ENCODE results near the gene GLP1R.

Gene GLP1R

GRCh38 chr6:39048481-39049399, at the start of gene GLP1R:
Gene GLP1R (plus strand): TSS chr6:39048781. CDS start chr6:39048841, 60 bp downstream.
- peak within 1 kb of the TSS; percentile 64 for H3K4me3 ChIP-seq (ENCODE audit: low read depth, low read length)

- no peak overlapping the region for H3K4me3 ChIP-seq (ENCODE audit: low read depth, low read length)
Observed at GRCh38 chr6:39003072-39003471, 45.5 kb upstream of the GLP1R start.

- no peak overlapping the region for H3K4me3 ChIP-seq (ENCODE audit: low read depth, low read length)
Observed at GRCh38 chr6:39003492-39003891, 45.1 kb upstream of the GLP1R start.

GRCh38 chr6:39004801-39005200, 43.8 kb upstream of the GLP1R start:
- no peak overlapping the region for H3K4me3 ChIP-seq (ENCODE audit: low read depth, low read length)

- no peak overlapping the region for H3K4me3 ChIP-seq (ENCODE audit: low read depth, low read length)
Observed at GRCh38 chr6:39005774-39006173, 42.8 kb upstream of the GLP1R start.

DNA sequence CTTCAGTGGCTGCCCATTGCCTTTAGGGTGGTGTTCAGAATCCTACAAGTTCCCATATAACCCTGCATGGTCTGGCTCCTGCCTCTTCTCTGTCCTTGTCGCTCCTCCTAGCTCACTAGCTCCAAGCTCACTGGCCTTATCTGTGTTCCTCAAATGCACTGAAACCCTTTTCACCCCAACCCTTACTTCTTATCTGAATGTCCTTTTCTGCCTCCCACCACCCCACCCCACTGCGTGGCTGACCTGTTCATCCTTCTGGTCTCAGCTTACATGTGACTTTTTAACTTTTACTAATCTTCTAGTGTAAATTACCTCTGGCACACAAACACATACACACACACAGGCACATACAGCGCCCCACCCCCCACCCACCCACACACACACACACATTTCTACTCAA, 41.0 kb upstream of the GLP1R start:
- H3K4me3 ChIP-seq (ENCODE audit: low read depth, low read length), result no peak overlapping the region

- no peak overlapping the region for H3K4me3 ChIP-seq (ENCODE audit: low read depth, low read length)
Observed at GRCh38 chr6:39008737-39009136, 39.8 kb upstream of the GLP1R start.

DNA sequence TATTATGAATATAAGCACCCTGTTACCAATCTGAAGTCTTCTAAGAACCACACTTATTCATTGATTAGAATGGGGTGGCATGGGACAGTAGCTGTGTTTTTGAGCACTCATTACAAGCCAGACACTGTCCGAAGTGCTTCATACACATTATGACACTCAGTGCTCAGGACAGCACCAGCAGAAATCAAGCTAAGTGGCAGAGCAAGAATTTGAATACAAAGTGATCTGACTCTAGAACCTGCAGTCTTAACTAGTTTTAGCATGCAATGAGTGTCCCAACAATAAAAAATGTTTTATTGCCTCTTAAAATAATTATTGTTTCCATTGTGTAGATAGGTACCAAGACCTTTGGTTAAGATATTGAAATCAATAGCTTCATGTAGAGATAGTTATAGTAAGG, 39.1 kb upstream of the GLP1R start:
- H3K4me3 ChIP-seq (ENCODE audit: low read depth, low read length), result no peak overlapping the region

DNA sequence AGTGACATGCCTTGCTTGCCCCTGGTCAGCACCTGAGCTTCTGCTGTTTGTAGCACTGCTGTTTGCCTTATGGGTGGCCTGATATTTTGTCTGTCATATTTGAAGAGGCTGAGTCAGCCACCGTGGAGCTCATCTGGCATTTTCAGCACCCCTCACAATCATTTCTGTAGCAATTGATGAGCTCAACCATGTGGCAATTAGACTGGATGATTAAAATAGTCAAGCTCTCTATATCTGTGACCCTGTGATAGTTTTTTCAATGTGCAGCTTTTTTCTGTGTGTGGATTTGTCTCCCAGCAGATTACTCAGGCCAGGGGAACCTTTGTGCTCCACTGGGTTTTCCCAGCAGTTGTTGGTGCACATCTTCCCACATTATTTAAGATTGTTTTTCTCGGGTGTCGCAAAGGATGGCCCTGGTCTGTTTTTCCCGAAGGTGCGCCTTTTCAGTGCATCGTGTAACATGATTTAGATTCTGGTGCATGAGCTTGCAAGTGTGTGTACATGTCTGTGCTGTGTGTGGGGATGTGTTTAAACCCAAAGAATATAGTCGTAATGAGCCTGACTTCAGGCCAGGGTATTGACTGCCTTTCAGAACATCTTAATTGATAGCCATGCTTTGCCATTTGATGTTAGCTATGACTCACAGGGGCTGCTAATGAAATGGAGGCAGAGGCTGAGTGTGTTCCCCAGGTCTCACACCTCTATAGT, 31.6 kb upstream of the GLP1R start:
- H3K4me3 ChIP-seq (ENCODE audit: low read depth, low read length), result no peak overlapping the region

DNA sequence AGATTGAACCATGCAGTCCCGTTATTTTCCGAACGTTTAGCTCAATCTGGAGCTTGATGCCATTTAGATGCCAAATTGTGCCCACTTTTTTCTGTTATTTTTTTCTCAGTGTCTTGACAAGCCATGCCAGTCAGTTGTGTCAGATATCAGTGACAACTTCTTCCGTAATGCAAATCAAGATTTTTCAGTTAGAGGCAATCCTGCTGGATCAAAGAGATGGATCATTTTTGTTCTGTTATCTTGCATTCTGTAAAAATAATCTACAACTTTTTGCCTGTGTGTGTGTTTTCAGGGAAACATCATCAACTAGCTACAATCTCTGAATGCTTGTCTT, 31.1 kb upstream of the GLP1R start:
- no peak overlapping the region for H3K4me3 ChIP-seq (ENCODE audit: low read depth, low read length)

DNA sequence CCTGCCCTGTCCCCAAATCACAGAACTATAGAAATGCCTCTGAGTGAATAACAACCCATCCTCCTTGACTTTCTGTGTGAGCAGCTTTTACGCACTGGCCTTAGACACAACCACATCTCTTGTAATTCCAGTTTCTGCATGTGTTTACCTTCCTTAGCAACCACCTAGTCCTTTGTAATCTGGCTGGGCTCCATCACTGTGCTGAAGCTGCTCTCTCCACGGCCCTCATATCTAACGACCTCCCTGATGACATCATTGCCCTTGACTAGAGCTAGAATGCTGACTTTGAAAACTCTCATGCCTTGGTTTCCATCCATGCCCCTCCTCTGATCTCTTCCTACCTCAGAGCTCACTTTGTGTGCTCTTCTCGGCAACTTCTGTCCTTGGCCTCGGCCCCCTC, 30.5 kb upstream of the GLP1R start:
- H3K4me3 ChIP-seq (ENCODE audit: low read depth, low read length), result no peak overlapping the region

DNA sequence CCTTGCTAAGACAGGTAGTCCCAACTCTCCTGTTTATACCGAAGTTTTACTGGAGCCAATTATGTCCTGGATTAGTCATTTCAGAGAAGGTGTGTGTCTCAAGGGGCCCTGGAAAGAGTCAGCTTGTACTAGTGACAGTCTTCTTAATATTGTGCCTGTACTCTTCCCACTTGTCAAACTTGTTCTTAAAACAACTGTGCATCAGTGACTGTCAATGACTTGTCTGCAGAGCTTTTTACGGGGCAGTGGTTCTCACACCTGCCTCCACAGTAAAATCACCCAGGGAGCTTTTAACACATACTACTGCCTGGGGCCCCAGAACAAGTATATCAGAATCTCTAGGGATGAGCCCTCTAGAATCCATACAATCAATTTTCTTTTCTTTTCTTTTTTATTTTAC, 28.4 kb upstream of the GLP1R start:
- H3K4me3 ChIP-seq (ENCODE audit: low read depth, low read length), result no peak overlapping the region

GRCh38 chr6:39021041-39021440, 27.5 kb upstream of the GLP1R start:
- H3K4me3 ChIP-seq (ENCODE audit: low read depth, low read length), result no peak overlapping the region

DNA sequence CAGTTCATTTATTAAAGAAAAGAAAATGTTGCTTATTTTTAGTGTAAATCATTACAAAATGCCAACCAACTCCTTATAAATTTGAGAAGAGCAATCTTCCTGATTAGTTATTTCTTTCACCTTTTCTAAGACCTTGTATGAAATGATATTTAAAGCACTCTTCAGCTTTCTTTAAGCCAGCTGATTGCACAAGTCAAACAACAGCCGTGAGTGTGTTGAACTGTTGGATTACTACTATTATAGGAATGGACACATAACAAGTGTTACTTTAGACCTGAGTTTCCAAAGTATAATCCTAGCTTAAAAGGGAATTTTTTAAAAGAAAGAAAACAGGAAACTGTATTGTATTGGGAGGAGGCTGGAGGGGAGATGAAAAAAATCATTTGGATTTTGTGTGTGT, 26.8 kb upstream of the GLP1R start:
- H3K4me3 ChIP-seq (ENCODE audit: low read depth, low read length), result no peak overlapping the region

DNA sequence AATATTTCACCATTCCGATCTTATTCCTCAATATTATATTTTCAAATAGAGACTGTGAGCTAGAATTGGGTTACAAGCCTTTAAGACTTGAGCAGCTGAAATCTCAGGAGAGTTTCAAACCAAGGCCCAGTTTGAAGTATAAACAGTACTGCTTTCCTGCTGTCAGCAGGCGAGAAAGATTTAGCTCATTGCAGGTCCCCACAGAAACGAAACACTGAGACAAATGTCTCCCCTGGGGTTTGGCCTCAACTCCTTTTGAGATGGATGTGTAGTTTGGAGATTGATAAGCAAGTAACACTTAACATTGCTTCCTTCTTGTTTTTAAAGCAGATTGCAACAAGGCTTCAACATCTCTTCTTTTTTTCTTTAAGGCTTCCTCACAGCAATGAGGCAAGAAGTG, 22.4 kb upstream of the GLP1R start:
- H3K4me3 ChIP-seq (ENCODE audit: low read depth, low read length), result no peak overlapping the region

GRCh38 chr6:39029156-39030011, 19.2 kb upstream of the GLP1R start:
- no peak overlapping the region for H3K4me3 ChIP-seq (ENCODE audit: low read depth, low read length)

- no peak overlapping the region for H3K4me3 ChIP-seq (ENCODE audit: low read depth, low read length)
Observed at GRCh38 chr6:39035681-39036080, 12.9 kb upstream of the GLP1R start.

DNA sequence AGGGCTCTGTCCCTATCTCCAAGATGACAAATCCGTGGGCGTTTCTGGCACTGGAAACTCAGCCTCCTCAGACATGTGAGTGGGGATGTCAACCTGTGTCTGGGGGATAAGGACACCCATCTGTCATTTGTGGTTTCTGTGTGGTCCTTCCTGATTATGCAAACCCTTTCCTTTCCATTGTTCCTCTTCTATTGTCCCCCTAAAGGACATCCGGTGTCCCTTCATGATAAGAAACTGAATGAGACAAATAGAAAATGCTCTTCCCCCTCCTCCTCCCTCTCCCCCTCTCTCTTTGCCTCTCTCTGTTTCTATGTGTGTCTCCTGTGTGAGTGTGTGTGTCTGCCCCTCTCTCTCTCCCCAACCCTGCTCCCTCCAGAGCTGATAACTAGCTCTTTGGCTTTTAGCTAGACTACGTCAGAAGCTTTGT, 11.5 kb upstream of the GLP1R start:
- H3K4me3 ChIP-seq (ENCODE audit: low read depth, low read length), result no peak overlapping the region

DNA sequence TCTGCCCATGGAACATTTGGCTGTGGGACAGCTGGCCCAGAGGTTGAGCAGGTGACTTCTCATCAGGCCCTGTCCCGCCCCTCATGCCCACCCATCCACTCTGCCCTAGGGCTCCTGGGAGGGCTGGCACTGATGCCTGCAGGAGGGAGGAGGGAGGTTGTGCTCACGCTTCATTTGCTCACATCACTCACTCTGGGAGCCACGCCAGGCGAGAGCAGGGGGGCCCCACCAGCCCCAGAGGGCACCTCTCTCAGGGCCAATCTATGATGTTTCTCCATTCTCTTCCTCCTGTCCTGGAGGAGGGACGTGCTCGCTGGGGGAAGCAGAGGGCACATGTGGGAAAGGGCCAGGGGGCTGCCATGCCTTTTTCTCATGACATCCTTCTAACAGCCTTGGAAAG, 10.9 kb upstream of the GLP1R start:
- H3K4me3 ChIP-seq (ENCODE audit: low read depth, low read length), result no peak overlapping the region

DNA sequence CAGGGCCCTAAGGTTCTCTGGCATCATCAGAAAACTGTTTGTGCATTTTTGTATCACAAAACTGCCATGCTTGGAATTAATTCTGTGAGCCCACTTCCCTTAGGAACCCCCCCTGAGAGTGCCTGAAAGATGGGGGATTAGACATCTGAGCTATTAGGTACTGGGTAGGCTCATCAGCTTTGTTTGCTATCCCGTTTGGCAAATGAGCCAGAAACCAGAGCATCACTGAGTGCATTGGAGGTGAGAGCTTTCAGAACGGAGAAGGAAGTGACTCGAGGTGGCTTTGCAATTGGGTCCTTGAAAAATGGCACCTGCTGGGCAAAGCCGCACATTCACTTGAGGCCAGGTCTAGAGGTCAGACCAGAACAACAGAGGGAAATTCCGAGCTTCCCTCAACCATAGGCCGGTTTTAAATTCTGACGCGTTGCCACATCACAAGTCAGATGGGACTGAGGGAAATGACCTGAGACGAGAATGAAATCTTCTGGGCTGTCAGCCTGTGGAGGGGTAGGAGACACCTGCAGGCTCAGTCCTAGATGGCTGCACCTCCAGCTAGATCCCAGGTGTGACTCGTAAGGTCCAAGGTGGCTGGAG, 8.4 kb upstream of the GLP1R start:
- no peak overlapping the region for H3K4me3 ChIP-seq (ENCODE audit: low read depth, low read length)

- no peak overlapping the region for H3K4me3 ChIP-seq (ENCODE audit: low read depth, low read length)
Observed at GRCh38 chr6:39041072-39041471, 7.5 kb upstream of the GLP1R start.

Data from iPS-11a (cell line).